RWPE2 (cell line): ENCODE measurements around the gene VARS2.

Experiments used
- ATAC-seq: fragments of 200-7000 bp; cut with Tn5 transposase; 3 replicates; pipeline ENCODE4 v1.9.1; 2021; ENCODE audit warnings: low read depth
- DNase-seq: peaks from one replicate; pipeline ENCODE4 v3.0.0-alpha.2; 2020; ENCODE audit warnings: low spot score
- H3K27ac ChIP-seq: fragments of 450-650 bp; 2 replicates; pipeline ENCODE4 v1.5.1; 2017; ENCODE audit warnings: mild to moderate bottlenecking; ENCODE audit not compliant: poor library complexity, severe bottlenecking
- H3K27me3 ChIP-seq: fragments of 250-450 bp; sonication (Bioruptor Pico); 2 replicates; pipeline ENCODE4 v1.5.1; 2021; ENCODE audit warnings: mild to moderate bottlenecking, moderate library complexity; ENCODE audit not compliant: insufficient read depth, poor library complexity, severe bottlenecking
- H3K36me3 ChIP-seq: fragments of 250-450 bp; sonication (Bioruptor Pico); 2 replicates; pipeline ENCODE4 v1.5.1; 2020; ENCODE audit warnings: low read depth, mild to moderate bottlenecking, moderate library complexity
- H3K4me1 ChIP-seq: fragments of 250-450 bp; sonication (Bioruptor Pico); 2 replicates; pipeline ENCODE4 v1.5.1; 2021; ENCODE audit warnings: mild to moderate bottlenecking, moderate library complexity; ENCODE audit not compliant: insufficient read depth, poor library complexity, severe bottlenecking
- H3K4me3 ChIP-seq: fragments of 250-450 bp; sonication (Bioruptor Pico); 2 replicates; pipeline ENCODE4 v1.5.1; 2021; ENCODE audit warnings: mild to moderate bottlenecking, moderate library complexity; ENCODE audit not compliant: severe bottlenecking
- H3K9me3 ChIP-seq: fragments of 250-450 bp; sonication (Bioruptor Pico); 2 replicates; pipeline ENCODE4 v1.5.1; 2021; ENCODE audit warnings: mild to moderate bottlenecking, moderate library complexity; ENCODE audit not compliant: severe bottlenecking
- TF ChIP-seq, protein P1 (sequence below): fragments of 450-650 bp; IDR thresholded peaks from one replicate; pipeline ENCODE4 v1.5.1; 2017; ENCODE audit warnings: mild to moderate bottlenecking, moderate library complexity; ENCODE audit not compliant: poor library complexity, severe bottlenecking

VARS2 gene

DNA sequence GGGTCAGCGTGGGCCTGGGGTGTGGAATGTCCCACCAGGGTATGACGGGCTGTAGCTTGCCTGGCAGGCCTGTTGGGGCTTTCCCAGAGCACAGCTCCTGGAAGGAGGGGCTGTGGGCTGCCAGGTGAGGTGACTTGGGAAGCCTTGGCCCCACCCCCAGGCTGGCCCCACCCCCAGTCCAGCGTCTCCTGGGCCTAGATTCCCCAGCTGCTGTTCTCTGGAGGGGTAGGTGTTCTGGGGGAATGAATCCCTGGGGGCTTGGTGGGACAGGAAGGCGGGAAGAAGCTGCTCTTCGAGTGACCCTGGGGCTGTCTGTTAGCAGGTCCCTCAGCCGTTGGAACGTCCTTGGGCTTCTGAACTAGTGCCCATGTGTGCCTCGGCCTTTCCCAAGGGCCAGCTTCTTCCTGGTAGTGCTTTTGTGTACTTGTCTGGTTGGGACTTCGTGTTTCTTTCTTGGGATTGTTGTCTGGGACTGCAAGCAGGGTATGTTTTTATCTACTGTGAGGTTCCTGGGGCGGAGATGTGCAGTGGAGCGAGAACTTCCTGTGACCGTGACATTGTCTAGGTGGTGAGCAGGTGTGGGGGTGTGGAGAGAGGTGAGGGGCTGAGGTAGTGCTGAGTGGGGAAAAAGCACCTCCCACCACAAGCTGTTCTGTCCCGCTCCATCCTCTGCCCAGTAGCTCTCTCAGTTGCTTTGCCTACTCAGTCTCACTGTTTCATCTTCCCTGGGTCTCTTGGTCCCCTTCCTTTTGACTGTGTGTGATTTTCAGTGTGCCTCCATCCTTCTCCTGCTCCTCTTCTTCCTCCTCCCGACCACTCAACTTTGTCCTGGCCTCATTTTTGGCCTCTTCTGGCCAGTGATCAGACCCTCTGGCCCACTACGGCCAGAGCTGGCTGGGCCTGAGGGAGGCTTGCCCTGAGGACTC is 31.0 kb upstream of the VARS2 start:
- ATAC-seq: peak; percentile 39
- peak; percentile 87 for DNase-seq
- Histone ChIP-seq H3K4me1 (peaks cover 30% of the 10 kb centered on the region), H3K36me3 (peaks cover 15% of the 10 kb centered on the region), H3K27me3 (no peaks in the 10 kb centered on the region), H3K27ac (peak overlapping the region; percentile 95), H3K9me3 (no peaks in the 10 kb centered on the region), H3K4me3 (peak overlapping the region; percentile 46)
- TF ChIP-seq, protein P1, sequence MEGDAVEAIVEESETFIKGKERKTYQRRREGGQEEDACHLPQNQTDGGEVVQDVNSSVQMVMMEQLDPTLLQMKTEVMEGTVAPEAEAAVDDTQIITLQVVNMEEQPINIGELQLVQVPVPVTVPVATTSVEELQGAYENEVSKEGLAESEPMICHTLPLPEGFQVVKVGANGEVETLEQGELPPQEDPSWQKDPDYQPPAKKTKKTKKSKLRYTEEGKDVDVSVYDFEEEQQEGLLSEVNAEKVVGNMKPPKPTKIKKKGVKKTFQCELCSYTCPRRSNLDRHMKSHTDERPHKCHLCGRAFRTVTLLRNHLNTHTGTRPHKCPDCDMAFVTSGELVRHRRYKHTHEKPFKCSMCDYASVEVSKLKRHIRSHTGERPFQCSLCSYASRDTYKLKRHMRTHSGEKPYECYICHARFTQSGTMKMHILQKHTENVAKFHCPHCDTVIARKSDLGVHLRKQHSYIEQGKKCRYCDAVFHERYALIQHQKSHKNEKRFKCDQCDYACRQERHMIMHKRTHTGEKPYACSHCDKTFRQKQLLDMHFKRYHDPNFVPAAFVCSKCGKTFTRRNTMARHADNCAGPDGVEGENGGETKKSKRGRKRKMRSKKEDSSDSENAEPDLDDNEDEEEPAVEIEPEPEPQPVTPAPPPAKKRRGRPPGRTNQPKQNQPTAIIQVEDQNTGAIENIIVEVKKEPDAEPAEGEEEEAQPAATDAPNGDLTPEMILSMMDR: no peak

DNA sequence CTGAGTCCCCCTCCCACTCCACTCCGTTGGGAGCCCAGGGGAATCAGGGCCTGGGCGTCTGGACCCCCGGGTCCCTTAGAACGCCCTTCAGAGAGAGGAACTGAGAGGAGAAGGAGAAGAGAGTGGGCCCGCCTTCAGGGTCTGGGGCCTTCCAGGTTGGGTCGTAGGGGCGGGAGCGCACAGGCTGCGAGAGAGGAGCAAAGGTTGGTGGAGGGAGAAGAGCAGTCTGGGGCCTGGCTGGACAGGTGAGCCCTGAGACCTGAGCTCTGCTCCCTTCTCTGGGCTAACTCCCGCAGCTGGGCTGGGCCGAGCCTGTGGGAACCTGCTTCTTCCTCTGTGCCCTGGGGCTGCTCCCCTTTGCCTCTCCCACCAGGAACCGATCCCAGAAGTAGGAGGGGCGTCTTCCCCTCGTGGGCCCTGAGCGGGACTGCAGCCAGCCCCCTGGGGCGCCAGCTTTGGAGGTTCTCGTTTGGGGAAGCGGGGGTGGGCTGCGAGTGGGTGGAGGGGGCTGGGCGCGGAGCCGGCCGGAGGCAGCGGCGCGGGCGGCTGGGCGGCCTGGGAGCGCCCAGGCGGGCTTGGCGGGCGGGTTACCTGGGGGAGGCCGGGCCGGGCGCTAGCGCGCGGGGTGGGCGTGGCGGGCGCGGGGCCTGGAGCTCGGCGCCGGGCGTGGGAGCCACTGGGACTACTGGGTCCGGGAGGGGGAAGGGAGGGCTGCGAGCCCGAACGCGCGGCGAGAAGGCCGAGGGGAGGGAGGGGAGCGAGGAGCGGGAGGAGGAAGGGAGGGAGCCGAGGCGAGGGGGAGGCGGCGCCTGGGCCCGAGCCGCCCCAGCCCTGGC is 30.1 kb upstream of the VARS2 start, which contains the start of gene DDR1:
Gene DDR1 (plus strand): TSS at position 835 of the 836 bp plus-strand sequence. CDS start 4,211 bp downstream, outside the sequence.
- H3K4me3 ChIP-seq: peak within 1 kb of the TSS; percentile 46
- DNase-seq: peak; percentile 87
- no peaks in the 10 kb centered on the region for H3K27me3 ChIP-seq
- H3K4me1 ChIP-seq: peaks cover 34% of the 10 kb centered on the region
- H3K27ac ChIP-seq: peak within 1 kb of the TSS; percentile 95
- no peaks in the 10 kb centered on the region for H3K9me3 ChIP-seq
- peak; percentile 43 for ATAC-seq
- H3K36me3 ChIP-seq: peaks cover 23% of the 10 kb centered on the region
- TF ChIP-seq, protein P1: no peak

DNA sequence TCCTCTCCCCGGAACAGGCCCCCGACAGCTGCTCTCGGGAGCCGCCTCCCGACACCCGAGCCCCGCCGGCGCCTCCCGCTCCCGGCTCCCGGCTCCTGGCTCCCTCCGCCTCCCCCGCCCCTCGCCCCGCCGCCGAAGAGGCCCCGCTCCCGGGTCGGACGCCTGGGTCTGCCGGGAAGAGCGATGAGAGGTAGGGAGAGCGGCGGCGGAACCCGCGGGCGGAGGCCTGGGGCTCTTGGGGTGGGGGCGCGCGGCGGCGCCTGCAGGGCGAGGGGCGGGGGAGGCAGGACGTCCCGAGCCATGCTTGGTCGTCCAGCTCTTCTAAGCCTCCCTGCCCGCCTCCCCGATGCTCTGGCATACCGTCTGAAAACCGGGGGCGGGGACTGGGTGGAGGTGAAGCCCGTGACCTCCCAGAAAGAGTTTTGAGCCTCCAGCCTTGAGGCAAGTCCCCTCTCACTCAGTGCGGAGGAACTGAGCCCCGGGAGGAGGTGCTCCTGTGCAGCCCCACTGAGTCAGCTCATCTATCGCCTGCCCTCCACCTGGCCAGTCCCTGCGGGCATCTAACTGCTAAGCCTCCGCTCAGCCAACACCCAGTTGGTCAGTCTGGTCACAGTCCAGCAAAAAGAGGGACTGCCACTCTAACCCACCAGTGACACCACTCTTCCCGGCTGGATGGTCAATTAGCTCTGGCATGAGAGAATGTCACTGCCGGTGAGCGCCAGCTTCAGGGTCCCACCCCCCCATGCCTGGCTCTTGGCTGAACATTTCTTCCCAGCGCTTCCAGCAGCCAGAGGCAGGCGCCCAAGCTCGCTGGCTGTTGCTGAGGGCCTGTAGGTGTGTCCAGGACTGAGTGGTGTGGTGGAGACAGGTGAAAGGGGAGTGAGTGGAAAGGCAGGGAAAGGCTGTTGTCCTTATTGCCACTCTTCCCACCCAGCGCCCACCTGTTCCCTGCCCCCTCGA is 29.2 kb upstream of the VARS2 start:
- TF ChIP-seq, protein P1: no peak
- peak overlapping the region; percentile 46 for H3K4me3 ChIP-seq
- peaks cover 37% of the 10 kb centered on the region for H3K4me1 ChIP-seq
- H3K27ac ChIP-seq: peak overlapping the region; percentile 95
- DNase-seq (no peak), ATAC-seq (peak; percentile 3; the same call in 2 of the 3 replicates)
- peaks cover 32% of the 10 kb centered on the region for H3K36me3 ChIP-seq
- H3K9me3 ChIP-seq: no peaks in the 10 kb centered on the region
- H3K27me3 ChIP-seq: no peaks in the 10 kb centered on the region

DNA sequence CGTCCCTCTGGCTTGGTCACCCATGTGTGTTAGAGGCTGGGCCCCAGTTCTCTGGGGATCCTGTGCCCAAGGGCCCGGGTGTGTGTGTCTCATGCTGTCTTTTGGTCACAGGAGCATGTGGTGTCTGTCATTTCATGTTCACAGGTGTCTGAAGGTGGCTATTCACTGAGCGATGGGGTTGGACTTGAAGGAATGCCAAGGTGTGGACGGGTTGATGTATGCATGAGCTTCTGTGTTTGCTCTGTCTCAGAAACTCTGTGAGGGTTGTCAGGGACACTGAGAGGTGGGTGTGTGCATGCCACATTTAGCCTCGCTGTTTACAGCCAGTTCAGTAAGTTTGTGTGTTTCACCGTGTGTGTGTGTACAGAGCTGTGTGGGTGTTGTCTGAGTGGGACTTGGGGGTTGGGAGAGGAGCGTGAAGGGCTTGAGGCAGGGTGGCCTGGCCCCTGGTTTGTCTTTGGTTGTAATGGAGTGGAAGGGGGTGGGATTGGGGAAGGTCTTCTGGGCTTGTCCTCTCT is 28.5 kb upstream of the VARS2 start:
- ATAC-seq (peak; percentile 18), DNase-seq (no peak)
- TF ChIP-seq, protein P1: no peak
- Histone ChIP-seq H3K27me3 (no peaks in the 10 kb centered on the region), H3K36me3 (peaks cover 40% of the 10 kb centered on the region), H3K4me1 (peaks cover 44% of the 10 kb centered on the region), H3K27ac (peak overlapping the region; percentile 95), H3K9me3 (no peaks in the 10 kb centered on the region), H3K4me3 (peak overlapping the region; percentile 46)
